ENCODE results near the gene ABL2.

ABL2 gene

GRCh38 chr1:179055937-179056336 lies 173.5 kb downstream of the ABL2 start:
- FAIRE-seq = no peak
- no peak for DNase-seq (ENCODE audit: low spot score)

- DNase-seq (ENCODE audit: low spot score) (no peak), FAIRE-seq (no peak)
Observed at GRCh38 chr1:179053486-179053885, 176.0 kb downstream of the ABL2 start.

- DNase-seq (ENCODE audit: low spot score) = no peak
- no peak for FAIRE-seq
Observed at GRCh38 chr1:179052776-179053175, 176.7 kb downstream of the ABL2 start.

Measured in urothelium cell line (cell line).